BLaER1 (cell line): Measurements from ENCODE around the gene BLVRB.
A peak's percentile ranks its signal among the peaks of the same experiment; 100 is the strongest.

Experiments used
- H3K27ac ChIP-seq: shearing (Covaris generic); formaldehyde crosslinking; 2 replicates; pipeline ENCODE4 v1.8.1; 2022
- H3K27me3 ChIP-seq: shearing (Covaris generic); formaldehyde crosslinking; 2 replicates; pipeline ENCODE4 v1.8.1; 2022
- H3K36me3 ChIP-seq: shearing (Covaris generic); formaldehyde crosslinking; 2 replicates; pipeline ENCODE4 v1.8.1; 2022
- H3K4me1 ChIP-seq: shearing (Covaris generic); formaldehyde crosslinking; 2 replicates; pipeline ENCODE4 v1.8.1; 2022
- H3K4me2 ChIP-seq: shearing (Covaris generic); formaldehyde crosslinking; 2 replicates; pipeline ENCODE4 v1.8.1; 2022
- H3K4me3 ChIP-seq: shearing (Covaris generic); formaldehyde crosslinking; 2 replicates; pipeline ENCODE4 v1.8.1; 2022
- H3K9ac ChIP-seq: shearing (Covaris generic); formaldehyde crosslinking; 2 replicates; pipeline ENCODE4 v1.8.1; 2022
- H3K9me3 ChIP-seq: shearing (Covaris generic); formaldehyde crosslinking; 2 replicates; pipeline ENCODE4 v1.8.1; 2022
- H4K20me1 ChIP-seq: shearing (Covaris generic); formaldehyde crosslinking; 2 replicates; pipeline ENCODE4 v1.8.1; 2022
- Cebpa-rat ChIP-seq: shearing (Covaris generic); IDR thresholded peaks from 2 replicates; pipeline ENCODE4 v1.8.1; 2022

The BLVRB gene

GRCh38 chr19:40418040-40418439 is 47.5 kb downstream of the BLVRB start:
- H3K9me3 ChIP-seq, result no peaks in the 10 kb centered on the region
- H4K20me1 ChIP-seq, result no peaks in the 10 kb centered on the region
- H3K27me3 ChIP-seq, result no peaks in the 10 kb centered on the region
- peak overlapping the region; percentile 81 for H3K27ac ChIP-seq
- H3K9ac ChIP-seq, result peak overlapping the region; percentile 57; the same call in 1 of the 2 replicates
- no peak overlapping the region for H3K4me3 ChIP-seq
- TF ChIP-seq Cebpa-rat, result no peak
- peak overlapping the region; percentile 72 for H3K4me2 ChIP-seq
- H3K36me3 ChIP-seq, result peaks cover 9% of the 10 kb centered on the region
- H3K4me1 ChIP-seq, result peaks cover 79% of the 10 kb centered on the region

- H3K27ac ChIP-seq, result peak overlapping the region; percentile 81
- peak overlapping the region; percentile 72 for H3K4me2 ChIP-seq
- no peaks in the 10 kb centered on the region for H3K9me3 ChIP-seq
- peaks cover 83% of the 10 kb centered on the region for H3K4me1 ChIP-seq
- H3K9ac ChIP-seq, result peak overlapping the region; percentile 57
- TF ChIP-seq Cebpa-rat, result no peak
- H3K36me3 ChIP-seq, result peaks cover 4% of the 10 kb centered on the region
- H3K4me3 ChIP-seq, result no peak overlapping the region
- no peaks in the 10 kb centered on the region for H4K20me1 ChIP-seq
- H3K27me3 ChIP-seq, result no peaks in the 10 kb centered on the region
Observed at GRCh38 chr19:40417643-40417981, 47.9 kb downstream of the BLVRB start.

- H3K27ac ChIP-seq, result peak overlapping the region; percentile 81
- H4K20me1 ChIP-seq, result no peaks in the 10 kb centered on the region
- peak overlapping the region; percentile 72 for H3K4me2 ChIP-seq
- TF ChIP-seq Cebpa-rat, result no peak
- no peaks in the 10 kb centered on the region for H3K36me3 ChIP-seq
- H3K4me1 ChIP-seq, result peaks cover 89% of the 10 kb centered on the region
- H3K27me3 ChIP-seq, result no peaks in the 10 kb centered on the region
- H3K9ac ChIP-seq, result peak overlapping the region; percentile 57
- H3K9me3 ChIP-seq, result no peaks in the 10 kb centered on the region
- no peak overlapping the region for H3K4me3 ChIP-seq
Observed at GRCh38 chr19:40416918-40417642, 48.5 kb downstream of the BLVRB start.

GRCh38 chr19:40415768-40416167 is 49.8 kb downstream of the BLVRB start:
- Histone ChIP-seq H3K4me2 (peak overlapping the region; percentile 72; the same call in 1 of the 2 replicates), H3K9ac (no peak overlapping the region), H3K27me3 (no peaks in the 10 kb centered on the region), H3K4me3 (no peak overlapping the region), H3K36me3 (no peaks in the 10 kb centered on the region), H3K27ac (peak overlapping the region; percentile 81; the same call in 1 of the 2 replicates), H3K9me3 (no peaks in the 10 kb centered on the region), H4K20me1 (no peaks in the 10 kb centered on the region), H3K4me1 (peaks cover 90% of the 10 kb centered on the region)
- no peak for TF ChIP-seq Cebpa-rat

- peak overlapping the region; percentile 38; the same call in 1 of the 2 replicates for H3K9ac ChIP-seq
- TF ChIP-seq Cebpa-rat, result no peak
- no peaks in the 10 kb centered on the region for H3K9me3 ChIP-seq
- peak overlapping the region; percentile 96 for H3K4me2 ChIP-seq
- no peaks in the 10 kb centered on the region for H3K36me3 ChIP-seq
- H3K27ac ChIP-seq, result peak overlapping the region; percentile 55
- no peaks in the 10 kb centered on the region for H4K20me1 ChIP-seq
- no peaks in the 10 kb centered on the region for H3K27me3 ChIP-seq
- H3K4me1 ChIP-seq, result peaks cover 92% of the 10 kb centered on the region
- H3K4me3 ChIP-seq, result no peak overlapping the region
Observed at GRCh38 chr19:40414542-40415535, 50.7 kb downstream of the BLVRB start.

- Histone ChIP-seq H3K27ac (peak within 1 kb of the TSS; percentile 88), H3K4me2 (peak within 1 kb of the TSS; percentile 96), H4K20me1 (no peaks in the 10 kb centered on the region), H3K36me3 (no peaks in the 10 kb centered on the region), H3K27me3 (no peaks in the 10 kb centered on the region), H3K9ac (peak within 1 kb of the TSS; percentile 78), H3K9me3 (no peaks in the 10 kb centered on the region), H3K4me1 (peaks cover 97% of the 10 kb centered on the region), H3K4me3 (peak within 1 kb of the TSS; percentile 52)
- TF ChIP-seq Cebpa-rat, result no peak
Observed at GRCh38 chr19:40413291-40413845, 52.2 kb downstream of the BLVRB start, which contains the start of gene PRX. Gene PRX (minus strand): TSS chr19:40413378. CDS start chr19:40407932, 5,446 bp downstream.

- H3K27me3 ChIP-seq, result no peaks in the 10 kb centered on the region
- TF ChIP-seq Cebpa-rat, result no peak
- H3K36me3 ChIP-seq, result peaks cover under 1% of the 10 kb centered on the region; the same call in 1 of the 2 replicates
- peaks cover 97% of the 10 kb centered on the region for H3K4me1 ChIP-seq
- no peaks in the 10 kb centered on the region for H3K9me3 ChIP-seq
- no peaks in the 10 kb centered on the region for H4K20me1 ChIP-seq
- peak overlapping the region; percentile 96 for H3K4me2 ChIP-seq
- H3K9ac ChIP-seq, result peak overlapping the region; percentile 68; the same call in 1 of the 2 replicates
- H3K27ac ChIP-seq, result peak overlapping the region; percentile 88
- peak overlapping the region; percentile 52 for H3K4me3 ChIP-seq
Observed at GRCh38 chr19:40412866-40413265, 52.7 kb downstream of the BLVRB start.

- no peaks in the 10 kb centered on the region for H3K9me3 ChIP-seq
- H3K4me1 ChIP-seq, result peaks cover 91% of the 10 kb centered on the region
- peak overlapping the region; percentile 88 for H3K27ac ChIP-seq
- H3K4me3 ChIP-seq, result peak overlapping the region; percentile 52
- no peak for TF ChIP-seq Cebpa-rat
- H3K9ac ChIP-seq, result peak overlapping the region; percentile 78
- peak overlapping the region; percentile 96 for H3K4me2 ChIP-seq
- peaks cover 6% of the 10 kb centered on the region; the same call in 1 of the 2 replicates for H3K36me3 ChIP-seq
- no peaks in the 10 kb centered on the region for H3K27me3 ChIP-seq
- no peaks in the 10 kb centered on the region for H4K20me1 ChIP-seq
Observed at GRCh38 chr19:40411958-40412499, 53.5 kb downstream of the BLVRB start.
